ENCODE data around the gene OSBPL3. TPM values are rescaled to one million over a fixed set of nuclear protein-coding genes. Genes with fewer than 3 reads are reported as not detected.

The OSBPL3 gene
- total RNA-seq, 6 experiments from 2014 or later: 49.7 to 68.8 (median 63.2) TPM

DNA sequence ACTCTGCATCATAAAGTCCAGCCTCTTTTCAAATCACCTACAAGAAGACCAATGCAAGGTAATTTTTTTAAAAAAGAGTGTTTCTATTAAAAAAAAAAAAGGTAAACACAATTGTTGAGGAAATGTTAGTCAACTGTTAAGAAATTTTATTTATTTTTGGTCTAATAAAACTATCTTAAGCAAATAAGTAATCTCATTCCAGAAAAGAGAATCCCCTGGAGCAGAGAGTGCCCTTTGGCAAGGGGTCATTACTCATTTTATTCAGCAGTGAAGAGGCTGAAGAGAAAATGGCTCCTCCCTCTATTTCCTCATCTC is 159.3 kb downstream of the OSBPL3 start:
- no peaks in the 10 kb centered on the region for H3K9me3 Mint-ChIP-seq
- peak; percentile 92 for DNase-seq
- TF ChIP-seq, protein P1, sequence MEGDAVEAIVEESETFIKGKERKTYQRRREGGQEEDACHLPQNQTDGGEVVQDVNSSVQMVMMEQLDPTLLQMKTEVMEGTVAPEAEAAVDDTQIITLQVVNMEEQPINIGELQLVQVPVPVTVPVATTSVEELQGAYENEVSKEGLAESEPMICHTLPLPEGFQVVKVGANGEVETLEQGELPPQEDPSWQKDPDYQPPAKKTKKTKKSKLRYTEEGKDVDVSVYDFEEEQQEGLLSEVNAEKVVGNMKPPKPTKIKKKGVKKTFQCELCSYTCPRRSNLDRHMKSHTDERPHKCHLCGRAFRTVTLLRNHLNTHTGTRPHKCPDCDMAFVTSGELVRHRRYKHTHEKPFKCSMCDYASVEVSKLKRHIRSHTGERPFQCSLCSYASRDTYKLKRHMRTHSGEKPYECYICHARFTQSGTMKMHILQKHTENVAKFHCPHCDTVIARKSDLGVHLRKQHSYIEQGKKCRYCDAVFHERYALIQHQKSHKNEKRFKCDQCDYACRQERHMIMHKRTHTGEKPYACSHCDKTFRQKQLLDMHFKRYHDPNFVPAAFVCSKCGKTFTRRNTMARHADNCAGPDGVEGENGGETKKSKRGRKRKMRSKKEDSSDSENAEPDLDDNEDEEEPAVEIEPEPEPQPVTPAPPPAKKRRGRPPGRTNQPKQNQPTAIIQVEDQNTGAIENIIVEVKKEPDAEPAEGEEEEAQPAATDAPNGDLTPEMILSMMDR (IDR thresholded peaks at IDR 0.05): no peak
- peak overlapping the region; percentile 98 for H3K27ac Mint-ChIP-seq
- H3K4me1 Mint-ChIP-seq (ENCODE audit: low read depth): peaks cover 57% of the 10 kb centered on the region
- H3K36me3 Mint-ChIP-seq (ENCODE audit: low read depth): peaks cover 54% of the 10 kb centered on the region
- peak overlapping the region; percentile 71 for H3K4me3 Mint-ChIP-seq
- peaks cover 5% of the 10 kb centered on the region for H3K27me3 Mint-ChIP-seq (ENCODE audit: insufficient read depth)

DNA sequence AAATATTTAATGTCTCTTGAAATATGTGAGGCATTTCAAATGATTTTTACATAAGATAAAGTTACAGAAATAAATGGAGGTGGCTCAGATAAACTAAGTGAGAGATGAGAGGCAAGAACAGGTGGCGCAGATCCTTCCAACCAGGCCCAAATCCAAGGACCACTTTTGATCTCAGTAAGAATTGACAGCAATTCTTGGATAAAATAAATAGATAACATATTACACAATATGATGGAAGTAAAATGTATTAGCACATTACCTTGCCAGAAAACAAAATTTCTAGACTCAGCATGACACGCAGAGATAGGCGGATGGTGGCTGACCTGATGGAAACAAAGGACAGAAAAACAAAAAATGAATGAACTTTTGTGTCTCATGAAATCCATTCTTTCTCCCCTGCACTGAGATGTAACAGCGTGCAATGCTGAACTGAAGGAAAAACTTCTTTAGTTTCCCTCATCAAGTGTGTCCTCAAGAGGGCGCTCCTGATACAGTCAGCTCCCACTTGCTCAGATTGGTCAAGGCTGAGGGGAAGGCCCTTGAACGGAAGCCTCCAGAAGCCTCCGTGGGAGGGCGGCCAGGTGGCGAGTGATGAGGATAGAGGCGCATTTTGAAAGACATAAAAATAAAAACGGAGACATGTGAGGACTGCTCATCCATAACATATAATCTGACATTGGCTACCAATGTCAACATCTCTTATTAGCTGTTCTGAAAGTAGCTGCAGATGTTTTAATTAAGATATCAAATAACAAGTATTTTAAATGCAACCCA is 159.9 kb downstream of the OSBPL3 start:
- H3K4me3 Mint-ChIP-seq: peak overlapping the region; percentile 71
- DNase-seq: peak; percentile 83
- peaks cover 5% of the 10 kb centered on the region for H3K27me3 Mint-ChIP-seq (ENCODE audit: insufficient read depth)
- peak overlapping the region; percentile 98 for H3K27ac Mint-ChIP-seq
- TF ChIP-seq, protein P1 (IDR thresholded peaks at IDR 0.05): peak; percentile 96
- H3K9me3 Mint-ChIP-seq: no peaks in the 10 kb centered on the region
- peaks cover 56% of the 10 kb centered on the region for H3K36me3 Mint-ChIP-seq (ENCODE audit: low read depth)
- peaks cover 51% of the 10 kb centered on the region for H3K4me1 Mint-ChIP-seq (ENCODE audit: low read depth)

DNA sequence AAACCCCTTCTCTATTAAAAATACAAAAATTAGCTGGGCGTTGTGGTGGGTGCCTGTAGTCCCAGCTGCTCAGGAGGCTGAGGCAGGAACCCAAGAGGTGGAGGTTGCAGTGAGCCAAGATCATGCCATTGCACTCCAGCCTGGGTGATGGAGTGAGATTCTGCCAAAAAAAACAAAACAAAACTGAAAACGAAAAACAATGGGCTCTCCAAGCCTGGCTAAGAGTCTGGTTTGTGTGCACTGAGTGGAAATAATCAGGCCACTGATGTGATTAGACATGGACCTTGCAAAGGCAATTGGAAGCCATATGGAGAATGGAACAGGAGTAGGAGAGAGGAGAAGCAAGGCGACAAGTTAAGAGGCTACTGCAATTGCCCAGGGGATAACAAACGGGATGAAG is 162.6 kb downstream of the OSBPL3 start:
- H3K27ac Mint-ChIP-seq: peak overlapping the region; percentile 58
- no peaks in the 10 kb centered on the region for H3K9me3 Mint-ChIP-seq
- no peak overlapping the region for H3K4me3 Mint-ChIP-seq
- H3K4me1 Mint-ChIP-seq (ENCODE audit: low read depth): peaks cover 29% of the 10 kb centered on the region
- TF ChIP-seq, protein P1 (IDR thresholded peaks at IDR 0.05): no peak
- H3K27me3 Mint-ChIP-seq (ENCODE audit: insufficient read depth): peaks cover 5% of the 10 kb centered on the region
- peaks cover 44% of the 10 kb centered on the region for H3K36me3 Mint-ChIP-seq (ENCODE audit: low read depth)
- DNase-seq: no peak

DNA sequence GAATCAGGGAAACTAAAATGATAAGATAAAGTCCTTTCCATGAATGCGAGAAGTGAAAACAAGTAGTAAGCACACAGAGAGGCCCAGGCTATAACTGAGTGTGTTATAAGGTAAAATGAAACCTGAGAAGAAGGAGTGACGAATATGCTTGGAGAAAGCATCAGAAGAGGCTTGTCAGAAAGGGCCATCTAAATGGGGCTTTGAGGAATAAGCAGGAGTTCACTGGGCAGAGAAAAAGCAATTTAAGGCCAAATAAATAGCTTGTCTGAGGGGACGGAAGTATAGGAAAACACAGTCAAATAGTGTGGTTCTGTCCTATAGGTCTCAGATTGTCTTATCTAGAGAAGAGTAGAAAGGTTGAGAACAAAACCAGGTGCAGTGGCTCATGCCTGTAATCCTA is 163.1 kb downstream of the OSBPL3 start:
- peaks cover 24% of the 10 kb centered on the region for H3K4me1 Mint-ChIP-seq (ENCODE audit: low read depth)
- H3K27ac Mint-ChIP-seq: peak overlapping the region; percentile 11; the same call in 1 of the 2 replicates
- peaks cover 6% of the 10 kb centered on the region for H3K27me3 Mint-ChIP-seq (ENCODE audit: insufficient read depth)
- TF ChIP-seq, protein P1 (IDR thresholded peaks at IDR 0.05): no peak
- no peak for DNase-seq
- H3K9me3 Mint-ChIP-seq: no peaks in the 10 kb centered on the region
- H3K36me3 Mint-ChIP-seq (ENCODE audit: low read depth): peaks cover 44% of the 10 kb centered on the region
- H3K4me3 Mint-ChIP-seq: no peak overlapping the region

DNA sequence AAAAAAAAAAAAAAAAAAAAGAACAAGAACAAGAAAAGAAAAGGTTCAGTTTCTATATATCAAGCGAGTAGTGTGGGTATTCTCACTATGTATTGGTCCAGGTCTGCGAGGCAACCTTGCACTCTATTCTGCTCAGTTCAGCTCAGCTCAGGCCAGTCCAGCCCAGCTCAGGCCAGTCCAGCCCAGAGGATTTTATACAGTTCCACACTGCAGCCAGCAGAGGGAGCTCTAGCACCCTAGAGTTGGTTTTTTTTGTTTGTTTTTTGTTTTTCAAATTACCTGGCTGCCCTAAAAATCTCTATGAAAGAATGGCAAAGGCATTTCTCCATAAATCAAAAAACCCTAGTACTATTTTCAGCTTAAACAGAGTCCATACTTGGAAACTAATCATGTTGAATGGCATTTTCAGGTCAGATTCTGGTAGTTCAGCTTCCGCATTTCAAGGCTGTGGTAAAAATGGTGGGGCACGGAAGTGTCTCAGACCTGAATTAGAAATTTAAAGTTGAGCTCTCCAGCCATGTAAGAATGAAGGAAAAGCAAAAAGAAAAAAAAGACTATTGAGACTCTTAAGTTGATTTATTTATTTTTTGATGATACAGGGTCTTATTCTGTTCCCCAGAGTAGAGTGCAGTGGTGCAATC is 167.6 kb downstream of the OSBPL3 start:
- Mint-ChIP-seq H3K27me3 (ENCODE audit: insufficient read depth) (peaks cover 4% of the 10 kb centered on the region; the same call in 1 of the 2 replicates), H3K36me3 (ENCODE audit: low read depth) (peaks cover 43% of the 10 kb centered on the region), H3K4me3 (no peak overlapping the region), H3K27ac (peak overlapping the region; percentile 76), H3K9me3 (no peaks in the 10 kb centered on the region), H3K4me1 (ENCODE audit: low read depth) (no peaks in the 10 kb centered on the region; the same call in 1 of the 2 replicates)
- DNase-seq: no peak
- TF ChIP-seq, protein P1 (IDR thresholded peaks at IDR 0.05): peak; percentile 98
